ENCODE data around the gene EEA1. TPM values are rescaled to one million over a fixed set of nuclear protein-coding genes. Genes with fewer than 3 reads are reported as not detected.

EEA1 gene
- total RNA-seq, 1 experiment from 2014 or later = 14.9 TPM

DNA sequence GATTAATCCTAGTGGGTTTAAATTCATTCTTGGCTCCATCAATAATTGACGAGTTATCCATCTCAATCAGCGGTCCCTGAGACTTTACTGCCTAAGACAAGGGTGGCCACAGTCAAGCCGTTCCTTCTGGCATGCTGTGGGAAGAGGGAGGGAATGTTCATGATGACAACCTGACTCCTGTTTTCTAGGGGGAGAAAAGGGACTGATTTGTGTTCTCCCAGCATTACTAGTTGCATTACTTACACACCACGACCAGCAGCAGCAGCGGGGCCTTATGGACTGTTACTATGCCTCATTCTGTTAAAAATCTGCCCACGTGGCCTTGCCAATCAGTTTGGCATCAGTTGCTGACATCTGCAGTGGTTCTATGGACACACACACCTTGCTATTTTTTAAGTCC lies 196.4 kb downstream of the EEA1 start:
- no peak overlapping the region for H2BK120ac ChIP-seq (ENCODE audit: low read depth, low read length, poor library complexity, severe bottlenecking)
- H3K9me3 ChIP-seq (ENCODE audit: control insufficient read depth, low read depth, low read length) = no peaks in the 10 kb centered on the region
- H4K5ac ChIP-seq (ENCODE audit: insufficient read length, low read depth, low read length) = no peak overlapping the region
- TF ChIP-seq CTCF (conservative IDR thresholded peaks at IDR 0.05) = no peak
- H4K20me1 ChIP-seq (ENCODE audit: control insufficient read depth, insufficient read depth, insufficient read length) = no peaks in the 10 kb centered on the region
- H3K14ac ChIP-seq (ENCODE audit: insufficient read depth, low read length) = no peak overlapping the region
- H3K4me1 ChIP-seq (ENCODE audit: insufficient read depth, low read length) = no peaks in the 10 kb centered on the region
- H2BK12ac ChIP-seq (ENCODE audit: insufficient read length, low read depth, low read length) = no peak overlapping the region
- H3K4me3 Mint-ChIP-seq = no peak overlapping the region
- no CpG with 5 or more reads among the region's 6 CpGs for WGBS (ENCODE audit: extremely low coverage, insufficient read length, low lambda C conversion rate)
- no peak overlapping the region for H2AK5ac ChIP-seq (ENCODE audit: insufficient read length, low read length)
- H3K18ac ChIP-seq (ENCODE audit: insufficient read length, low read depth, low read length) = no peak overlapping the region
- H3K36me3 Mint-ChIP-seq (ENCODE audit: insufficient read depth in 1 of 3, low read depth in 3 of 3) = no peaks in the 10 kb centered on the region
- no peaks in the 10 kb centered on the region for H3K79me1 ChIP-seq (ENCODE audit: insufficient read depth, low read depth, low read length, poor library complexity, severe bottlenecking)
- no peak overlapping the region for H2BK5ac ChIP-seq (ENCODE audit: insufficient read length, low read length)
- H2BK15ac ChIP-seq (ENCODE audit: low read depth, low read length) = no peak overlapping the region
- H3K23ac ChIP-seq (ENCODE audit: insufficient read length, low read depth, low read length) = no peak overlapping the region
- no peak overlapping the region for H3T11ph ChIP-seq (ENCODE audit: low read length)
- no peak overlapping the region for H3K9ac ChIP-seq (ENCODE audit: extremely low read depth, insufficient read length, low read length)
- no peak overlapping the region for H3K4me2 ChIP-seq (ENCODE audit: insufficient read depth, insufficient read length, low read length)
- no peak overlapping the region for H3K27ac ChIP-seq (ENCODE audit: insufficient read length, low read depth, low read length)
- DNase-seq = no peak
- H3K79me2 ChIP-seq (ENCODE audit: insufficient read depth, low read length) = no peaks in the 10 kb centered on the region
- H3K27me3 ChIP-seq (ENCODE audit: insufficient read depth, low read length) = no peaks in the 10 kb centered on the region
- no peak overlapping the region for H3K4ac ChIP-seq (ENCODE audit: low read depth, low read length)
- no peaks in the 10 kb centered on the region for H3K23me2 ChIP-seq (ENCODE audit: insufficient read length, low read depth, low read length, poor library complexity, severe bottlenecking)
- no peak overlapping the region for H4K8ac ChIP-seq (replicated peaks; ENCODE audit: insufficient read length, low read depth, low read length)
- no peak overlapping the region for H2AFZ ChIP-seq (ENCODE audit: low read length)
- no peak overlapping the region for H3K56ac ChIP-seq (ENCODE audit: insufficient read length, low read depth, low read length)
- no peak overlapping the region for H3K27ac Mint-ChIP-seq
- no peaks in the 10 kb centered on the region for H3K9me3 Mint-ChIP-seq
- H2BK20ac ChIP-seq (ENCODE audit: low read depth, low read length, poor library complexity, severe bottlenecking) = no peak overlapping the region
- H3K4me1 Mint-ChIP-seq = peaks cover 4 to 10% of the 10 kb centered on the region in 2 experiments
- H3K27me3 Mint-ChIP-seq (ENCODE audit: low read depth) = no peaks in the 10 kb centered on the region
- no peak overlapping the region for H4K91ac ChIP-seq (ENCODE audit: insufficient read length, low read depth, low read length)

Measured in H9 (cell line).